Measurements from ENCODE around the gene MED12L. TPM values are rescaled to one million over a fixed set of nuclear protein-coding genes. Genes with fewer than 3 reads are reported as not detected.
A peak's percentile ranks its signal among the peaks of the same experiment; 100 is the strongest.

The MED12L gene
- total RNA-seq, 2 donors from 2014 or later, result 15.5 to 28.9 TPM

DNA sequence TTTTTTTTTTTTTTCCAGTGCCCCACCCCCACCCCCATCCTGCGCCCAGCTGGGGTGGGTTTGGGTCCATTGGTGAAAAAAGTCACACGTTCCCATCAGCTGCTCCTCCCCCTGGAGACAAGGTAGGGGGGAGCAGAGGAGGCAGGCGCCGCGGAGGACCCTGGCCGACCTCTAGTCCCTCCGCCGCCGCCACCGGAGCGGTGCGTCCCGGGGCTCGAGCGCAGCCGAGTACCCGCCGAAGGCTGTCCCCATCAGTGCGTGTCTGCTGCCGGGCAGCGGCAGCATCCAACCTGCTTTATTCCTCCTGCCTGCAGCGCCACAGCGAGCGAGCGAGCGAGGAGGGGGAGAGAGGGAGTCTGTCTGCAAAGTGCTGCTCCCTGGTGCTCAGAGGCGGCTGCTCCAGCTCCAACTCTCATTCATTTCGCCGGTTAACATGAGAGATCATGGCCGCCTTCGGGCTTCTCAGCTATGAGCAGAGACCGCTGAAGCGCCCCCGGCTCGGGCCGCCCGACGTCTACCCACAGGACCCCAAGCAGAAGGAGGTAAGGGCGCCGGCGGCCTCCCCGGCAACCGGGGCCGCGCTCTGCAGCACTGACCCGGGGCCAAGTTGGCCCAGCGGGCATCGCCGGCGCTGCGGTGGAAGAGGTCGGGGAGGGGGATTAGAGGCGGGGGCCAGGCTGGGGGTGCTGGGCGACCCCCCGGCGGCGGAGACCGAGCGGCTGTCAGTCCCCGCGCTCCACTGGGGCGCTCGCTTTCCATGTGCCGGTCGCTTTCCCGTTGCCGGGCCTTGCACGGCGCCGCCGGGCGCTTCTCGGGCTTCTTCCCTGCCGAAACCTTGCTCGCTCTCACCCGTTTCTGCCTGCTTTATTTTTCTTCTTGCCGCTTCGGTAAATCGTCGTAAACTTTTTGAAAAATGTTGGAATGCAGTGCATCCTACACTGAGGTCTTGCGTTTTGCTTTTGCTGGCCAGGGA is 1.3 kb downstream of the MED12L start:
- peaks cover 31% of the 10 kb centered on the region for H3K4me1 Mint-ChIP-seq
- H3K36me3 Mint-ChIP-seq (ENCODE audit: low read depth), result no peaks in the 10 kb centered on the region
- Histone ChIP-seq H3K4me1 (ENCODE audit: control insufficient read depth, insufficient read depth, low read length) (peaks cover 7% of the 10 kb centered on the region), H3K36me3 (ENCODE audit: control insufficient read depth, insufficient read depth, low read length) (no peaks in the 10 kb centered on the region), H3K9me3 (ENCODE audit: control insufficient read depth, low read length) (no peaks in the 10 kb centered on the region), H3K27ac (ENCODE audit: low read depth, low read length) (peak overlapping the region; percentile 60), H3K9ac (ENCODE audit: extremely low read depth, low read length, poor library complexity, severe bottlenecking) (peak overlapping the region; percentile 47), H3K27me3 (ENCODE audit: control insufficient read depth, insufficient read depth, low read length, poor library complexity, severe bottlenecking) (peaks cover 5% of the 10 kb centered on the region), H3K4me3 (ENCODE audit: low read length) (peak overlapping the region; percentile 91)
- peak; percentile 94 for DNase-seq
- H3K4me3 Mint-ChIP-seq, result peak overlapping the region; percentile 79
- peaks cover 17% of the 10 kb centered on the region for H3K27me3 Mint-ChIP-seq (ENCODE audit: insufficient read depth)
- TF ChIP-seq, protein P1, sequence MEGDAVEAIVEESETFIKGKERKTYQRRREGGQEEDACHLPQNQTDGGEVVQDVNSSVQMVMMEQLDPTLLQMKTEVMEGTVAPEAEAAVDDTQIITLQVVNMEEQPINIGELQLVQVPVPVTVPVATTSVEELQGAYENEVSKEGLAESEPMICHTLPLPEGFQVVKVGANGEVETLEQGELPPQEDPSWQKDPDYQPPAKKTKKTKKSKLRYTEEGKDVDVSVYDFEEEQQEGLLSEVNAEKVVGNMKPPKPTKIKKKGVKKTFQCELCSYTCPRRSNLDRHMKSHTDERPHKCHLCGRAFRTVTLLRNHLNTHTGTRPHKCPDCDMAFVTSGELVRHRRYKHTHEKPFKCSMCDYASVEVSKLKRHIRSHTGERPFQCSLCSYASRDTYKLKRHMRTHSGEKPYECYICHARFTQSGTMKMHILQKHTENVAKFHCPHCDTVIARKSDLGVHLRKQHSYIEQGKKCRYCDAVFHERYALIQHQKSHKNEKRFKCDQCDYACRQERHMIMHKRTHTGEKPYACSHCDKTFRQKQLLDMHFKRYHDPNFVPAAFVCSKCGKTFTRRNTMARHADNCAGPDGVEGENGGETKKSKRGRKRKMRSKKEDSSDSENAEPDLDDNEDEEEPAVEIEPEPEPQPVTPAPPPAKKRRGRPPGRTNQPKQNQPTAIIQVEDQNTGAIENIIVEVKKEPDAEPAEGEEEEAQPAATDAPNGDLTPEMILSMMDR (conservative IDR thresholded peaks at IDR 0.05), result peak; percentile 64
- H3K9me3 Mint-ChIP-seq, result no peaks in the 10 kb centered on the region
- H3K27ac Mint-ChIP-seq, result peak overlapping the region; percentile 82
- WGBS, 2 experiments (ENCODE audit: insufficient coverage in 1 of 2, insufficient read length in 1 of 2), result 0% methylated on average over 31 to 81 of the region's 81 CpGs

DNA sequence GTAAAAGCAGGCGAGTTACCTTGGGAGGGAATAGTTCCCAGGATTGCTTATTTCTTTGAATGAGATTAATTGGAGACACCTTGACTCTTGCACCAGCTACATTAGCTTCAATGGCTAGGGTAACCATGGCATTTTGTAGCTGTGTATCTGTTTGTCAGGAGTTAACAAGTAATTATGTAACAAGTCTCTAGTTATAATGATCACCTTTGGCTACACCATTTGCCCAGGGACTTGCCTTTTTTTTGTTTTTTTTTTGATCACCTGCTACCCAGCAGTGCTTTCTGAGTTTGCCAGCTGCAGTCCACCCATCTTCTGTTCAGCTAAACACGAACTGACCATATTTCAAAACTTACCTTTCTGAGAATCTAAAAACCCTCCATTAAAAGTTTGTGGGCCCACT is 2.2 kb downstream of the MED12L start:
- peak overlapping the region; percentile 31 for H3K9ac ChIP-seq (ENCODE audit: extremely low read depth, low read length, poor library complexity, severe bottlenecking)

DNA sequence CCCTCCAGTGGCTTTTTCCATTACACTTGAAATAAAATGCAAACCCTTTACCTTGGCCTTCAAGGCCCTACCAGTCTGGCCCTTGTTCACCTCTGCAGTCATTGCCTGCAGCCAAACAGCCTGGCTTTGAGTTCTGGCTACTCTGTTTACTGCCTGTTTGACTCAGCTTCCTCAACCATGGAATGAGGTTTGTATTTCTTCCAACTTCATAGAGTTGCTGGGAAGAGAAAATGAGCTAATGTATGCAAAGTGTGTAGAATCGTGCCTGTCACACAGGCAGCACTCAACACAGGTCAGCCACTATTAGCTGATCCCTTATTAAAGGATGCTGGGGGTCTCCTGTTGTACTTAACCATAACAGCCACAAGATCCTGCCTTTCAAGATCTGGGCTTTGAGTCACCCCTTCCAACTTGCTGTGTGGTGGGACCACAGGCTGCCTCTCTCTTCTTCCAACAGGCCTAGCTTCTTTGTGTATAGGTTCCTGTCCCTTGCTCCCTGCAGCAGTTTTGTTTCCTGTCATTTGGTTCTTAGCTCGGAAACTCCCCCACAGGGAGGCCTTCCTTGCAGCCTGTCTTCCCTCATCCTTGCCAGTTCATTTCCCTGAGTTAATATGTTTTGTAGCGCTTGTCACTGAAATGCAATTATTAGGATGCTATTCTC is 6.4 kb downstream of the MED12L start:
- Mint-ChIP-seq H3K27me3 (ENCODE audit: insufficient read depth) (peaks cover 8% of the 10 kb centered on the region), H3K4me3 (no peak overlapping the region), H3K4me1 (peaks cover 12% of the 10 kb centered on the region), H3K9me3 (no peaks in the 10 kb centered on the region), H3K36me3 (ENCODE audit: low read depth) (peaks cover 2% of the 10 kb centered on the region), H3K27ac (no peak overlapping the region)
- H3K27me3 ChIP-seq (ENCODE audit: control insufficient read depth, insufficient read depth, low read length, poor library complexity, severe bottlenecking), result no peaks in the 10 kb centered on the region
- H3K36me3 ChIP-seq (ENCODE audit: control insufficient read depth, insufficient read depth, low read length), result no peaks in the 10 kb centered on the region
- no peak overlapping the region for H3K4me3 ChIP-seq (ENCODE audit: low read length)
- peak; percentile 44 for DNase-seq
- H3K9me3 ChIP-seq (ENCODE audit: control insufficient read depth, low read length), result no peaks in the 10 kb centered on the region
- H3K27ac ChIP-seq (ENCODE audit: low read depth, low read length), result no peak overlapping the region
- H3K4me1 ChIP-seq (ENCODE audit: control insufficient read depth, insufficient read depth, low read length), result no peaks in the 10 kb centered on the region
- 80 to 90% methylated on average over 1 to 3 of the region's 3 CpGs for WGBS, 2 experiments (ENCODE audit: insufficient coverage in 1 of 2, insufficient read length in 1 of 2)
- TF ChIP-seq, protein P1 (conservative IDR thresholded peaks at IDR 0.05), result no peak
- H3K9ac ChIP-seq (ENCODE audit: extremely low read depth, low read length, poor library complexity, severe bottlenecking), result no peak overlapping the region

More for the DNA sequence above, 2.2 kb downstream of the MED12L start:
- H3K27ac ChIP-seq (ENCODE audit: low read depth, low read length), result no peak overlapping the region
- no peaks in the 10 kb centered on the region for H3K9me3 ChIP-seq (ENCODE audit: control insufficient read depth, low read length)
- H3K27me3 Mint-ChIP-seq (ENCODE audit: insufficient read depth), result peaks cover 17% of the 10 kb centered on the region
- H3K27ac Mint-ChIP-seq, result no peak overlapping the region
- no peak for DNase-seq
- H3K4me1 Mint-ChIP-seq, result peaks cover 26% of the 10 kb centered on the region
- no peaks in the 10 kb centered on the region for H3K9me3 Mint-ChIP-seq
- TF ChIP-seq, protein P1 (conservative IDR thresholded peaks at IDR 0.05), result no peak
- peak overlapping the region; percentile 91 for H3K4me3 ChIP-seq (ENCODE audit: low read length)
- peaks cover 5% of the 10 kb centered on the region for H3K27me3 ChIP-seq (ENCODE audit: control insufficient read depth, insufficient read depth, low read length, poor library complexity, severe bottlenecking)
- H3K36me3 ChIP-seq (ENCODE audit: control insufficient read depth, insufficient read depth, low read length), result no peaks in the 10 kb centered on the region
- WGBS, 2 experiments (ENCODE audit: insufficient coverage in 1 of 2, insufficient read length in 1 of 2), result 0 to 26% methylated on average over 1 to 2 of the region's 2 CpGs
- peaks cover 2% of the 10 kb centered on the region for H3K4me1 ChIP-seq (ENCODE audit: control insufficient read depth, insufficient read depth, low read length)
- peaks cover 2% of the 10 kb centered on the region for H3K36me3 Mint-ChIP-seq (ENCODE audit: low read depth)
- peak overlapping the region; percentile 79 for H3K4me3 Mint-ChIP-seq
